Activated naive CD4-positive, alpha-beta T cell treated with anti-CD3 and anti-CD28 coated beads, Interleukin-2, amount 50 U/mL, for 72 hours (primary cell): Measurements from ENCODE around the gene PTPRU. TPM values are rescaled to one million over a fixed set of nuclear protein-coding genes. Genes with fewer than 3 reads are reported as not detected.

ENCODE experiments used
- ATAC-seq, 2 donors: fragments of 150-1000 bp; cut with Tn5 transposase; 2 replicates each; pipeline ENCODE4 v1.10.0; 2021; ENCODE audit warnings: mild to moderate bottlenecking in 2 of 2, moderate library complexity in 2 of 2
- DNase-seq, 2 donors: peaks; one replicate each; pipeline ENCODE4 v3.0.0; 2021 to 2022; ENCODE audit warnings: low spot score in 2 of 2
- H3K27ac Mint-ChIP-seq, 2 donors: one replicate each; pipeline ENCODE4 v1.8.0; 2022; ENCODE audit warnings: mild to moderate bottlenecking in 2 of 2, mixed read lengths in 2 of 2
- H3K36me3 Mint-ChIP-seq, 2 donors: one replicate each; pipeline ENCODE4 v1.8.0; 2022; ENCODE audit warnings: mixed read lengths in 2 of 2
- H3K9me3 Mint-ChIP-seq, 2 donors: one replicate each; pipeline ENCODE4 v1.8.0; 2022; ENCODE audit warnings: mixed read lengths in 2 of 2
- total RNA-seq, 2 donors: library from RNA; stranded (reverse); gene quantifications; one replicate each; pipeline ENCODE4 v1.2.3, GENCODE V29; 2022

Gene PTPRU
- total RNA-seq: 1 to 10 TPM in 1 of 2 donors, not detected in 1; 2.0 TPM

GRCh38 chr1:29235955-29236711 is at the start of gene PTPRU:
TSS of gene PTPRU (plus strand) at chr1:29236522. CDS start at chr1:29236645, 123 bp downstream.
- Mint-ChIP-seq H3K27ac (peak within 1 kb of the TSS in 1 of 2 donors; percentile 81), H3K9me3 (no peaks in the 10 kb centered on the region), H3K36me3 (peaks cover 9% of the 10 kb centered on the region in 2 donors)
- ATAC-seq: peak; percentile 89 to 91
- peak; percentile 84 to 93 for DNase-seq

GRCh38 chr1:29186707-29187106 is 49.6 kb upstream of the PTPRU start:
- no peaks in the 10 kb centered on the region for H3K36me3 Mint-ChIP-seq
- no peak overlapping the region for H3K27ac Mint-ChIP-seq
- no peak for DNase-seq
- ATAC-seq: no peak
- H3K9me3 Mint-ChIP-seq: no peaks in the 10 kb centered on the region

GRCh38 chr1:29190718-29191117 is 45.6 kb upstream of the PTPRU start:
- H3K27ac Mint-ChIP-seq: peak overlapping the region in 1 of 2 donors; percentile 50
- DNase-seq (no peak), ATAC-seq (no peak)
- no peaks in the 10 kb centered on the region for H3K9me3 Mint-ChIP-seq
- peaks cover 6 to 9% of the 10 kb centered on the region in 2 donors for H3K36me3 Mint-ChIP-seq

- Mint-ChIP-seq H3K9me3 (no peaks in the 10 kb centered on the region), H3K27ac (peak overlapping the region; percentile 4 to 88), H3K36me3 (peaks cover 6 to 9% of the 10 kb centered on the region in 2 donors)
- peak in 1 of 2 donors; percentile 6 for DNase-seq
- no peak for ATAC-seq
Observed at GRCh38 chr1:29193879-29194455, 42.4 kb upstream of the PTPRU start.

GRCh38 chr1:29195881-29196291 is 40.4 kb upstream of the PTPRU start:
- H3K9me3 Mint-ChIP-seq: no peaks in the 10 kb centered on the region
- DNase-seq (peak in 1 of 2 donors; percentile 7), ATAC-seq (no peak)
- peak overlapping the region in 1 of 2 donors; percentile 50 for H3K27ac Mint-ChIP-seq
- H3K36me3 Mint-ChIP-seq: peaks cover 6 to 9% of the 10 kb centered on the region in 2 donors

GRCh38 chr1:29196863-29197589 is 39.3 kb upstream of the PTPRU start:
- Mint-ChIP-seq H3K9me3 (no peaks in the 10 kb centered on the region), H3K36me3 (peaks cover 6 to 13% of the 10 kb centered on the region in 2 donors), H3K27ac (no peak overlapping the region)
- DNase-seq (no peak), ATAC-seq (peak in 1 of 2 donors; percentile 11)

GRCh38 chr1:29197590-29197924 is 38.8 kb upstream of the PTPRU start:
- ATAC-seq (peak; percentile 57 to 80), DNase-seq (peak in 1 of 2 donors; percentile 21)
- Mint-ChIP-seq H3K9me3 (no peaks in the 10 kb centered on the region), H3K27ac (no peak overlapping the region), H3K36me3 (peaks cover 6 to 17% of the 10 kb centered on the region in 2 donors)

GRCh38 chr1:29197993-29198392 is 38.3 kb upstream of the PTPRU start:
- no peak for ATAC-seq
- no peak for DNase-seq
- no peak overlapping the region for H3K27ac Mint-ChIP-seq
- no peaks in the 10 kb centered on the region for H3K9me3 Mint-ChIP-seq
- H3K36me3 Mint-ChIP-seq: peaks cover 6 to 17% of the 10 kb centered on the region in 2 donors

GRCh38 chr1:29200906-29201594 is 35.3 kb upstream of the PTPRU start:
- no peak for ATAC-seq
- H3K9me3 Mint-ChIP-seq: no peaks in the 10 kb centered on the region
- H3K27ac Mint-ChIP-seq: no peak overlapping the region
- DNase-seq: no peak
- peaks cover 0 to 12% of the 10 kb centered on the region in 2 donors for H3K36me3 Mint-ChIP-seq

- H3K9me3 Mint-ChIP-seq: no peaks in the 10 kb centered on the region
Observed at GRCh38 chr1:29201595-29202051, 34.7 kb upstream of the PTPRU start.

GRCh38 chr1:29202053-29202452 is 34.3 kb upstream of the PTPRU start:
- peaks cover 0 to 13% of the 10 kb centered on the region in 2 donors for H3K36me3 Mint-ChIP-seq
- H3K9me3 Mint-ChIP-seq: no peaks in the 10 kb centered on the region
- peak overlapping the region; percentile 79 to 82 for H3K27ac Mint-ChIP-seq
- no peak for ATAC-seq
- DNase-seq: no peak

More at GRCh38 chr1:29201595-29202051, 34.7 kb upstream of the PTPRU start:
- Mint-ChIP-seq H3K36me3 (peaks cover 0 to 13% of the 10 kb centered on the region in 2 donors), H3K27ac (no peak overlapping the region)
- no peak for ATAC-seq
- DNase-seq: no peak

- DNase-seq (peak; percentile 88 to 96), ATAC-seq (peak; percentile 97 to 99)
- Mint-ChIP-seq H3K36me3 (peaks cover 0 to 13% of the 10 kb centered on the region in 2 donors), H3K27ac (peak overlapping the region; percentile 79 to 82), H3K9me3 (no peaks in the 10 kb centered on the region)
Observed at GRCh38 chr1:29202584-29203340, 33.6 kb upstream of the PTPRU start.

GRCh38 chr1:29208442-29208841 is 27.9 kb upstream of the PTPRU start:
- ATAC-seq (no peak), DNase-seq (no peak)
- peaks cover 9 to 14% of the 10 kb centered on the region in 2 donors for H3K36me3 Mint-ChIP-seq
- H3K27ac Mint-ChIP-seq: peak overlapping the region in 1 of 2 donors; percentile 66
- H3K9me3 Mint-ChIP-seq: no peaks in the 10 kb centered on the region

- peak overlapping the region; percentile 8 to 9 for H3K27ac Mint-ChIP-seq
- H3K36me3 Mint-ChIP-seq: peaks cover 12 to 15% of the 10 kb centered on the region in 2 donors
- no peak for ATAC-seq
- no peaks in the 10 kb centered on the region for H3K9me3 Mint-ChIP-seq
- no peak for DNase-seq
Observed at GRCh38 chr1:29209173-29209572, 27.1 kb upstream of the PTPRU start.

GRCh38 chr1:29210278-29211085 is 25.8 kb upstream of the PTPRU start:
- no peaks in the 10 kb centered on the region for H3K9me3 Mint-ChIP-seq
- no peak overlapping the region for H3K27ac Mint-ChIP-seq
- H3K36me3 Mint-ChIP-seq: peaks cover 12 to 15% of the 10 kb centered on the region in 2 donors
- ATAC-seq (no peak), DNase-seq (no peak)
